Peyer's patch (tissue), 4 donors: ENCODE results near the gene SLC22A7.

Experiments
- CTCF ChIP-seq, 6 experiments: fragments of 450-650 bp in 4 of 6; fragments of 200-600 bp in 2 of 6; sonication (generic) in 1 of 6; IDR thresholded peaks; one replicate each; pipeline ENCODE4 v1.5.1; 2017 to 2019; ENCODE audit warnings: antibody characterized with exemption in 6 of 6, mild to moderate bottlenecking in 3 of 6, moderate library complexity in 1 of 6
- POLR2A ChIP-seq, 2 donors: fragments of 450-650 bp; IDR thresholded peaks; one replicate each; pipeline ENCODE4 v1.5.1; 2017; ENCODE audit warnings: antibody characterized with exemption in 2 of 2, mild to moderate bottlenecking in 2 of 2, moderate library complexity in 2 of 2

- TF ChIP-seq CTCF (IDR thresholded peaks at IDR 0.05) (no peak), POLR2A (IDR thresholded peaks at IDR 0.05) (no peak)
Measured at GRCh38 chr6:43302126-43302525, 4.1 kb downstream of the SLC22A7 start.
